T-helper 9 cell (primary cell): ENCODE measurements around the gene RTL9.
"Not testable (repeated sequence)": the region's sequence is repeated elsewhere in the genome, so short reads cannot be mapped to it uniquely, and the experiment has no call there.

Experiments used
- DNase-seq: peaks from one replicate; pipeline ENCODE4 v3.0.0-alpha.2; 2020

RTL9 gene

GRCh38 chrX:110346681-110347080 lies 12.0 kb upstream of the RTL9 start:
- no peak for DNase-seq

GRCh38 chrX:110359273-110359672 lies 625 bp downstream of the RTL9 start:
- DNase-seq, result no peak

GRCh38 chrX:110363244-110363643 lies 4.6 kb downstream of the RTL9 start:
- no peak for DNase-seq

GRCh38 chrX:110373310-110373709 lies 14.7 kb downstream of the RTL9 start:
- DNase-seq, result no peak

GRCh38 chrX:110374559-110374958 lies 15.9 kb downstream of the RTL9 start:
- DNase-seq, result no peak

GRCh38 chrX:110381216-110381615 lies 22.6 kb downstream of the RTL9 start:
- DNase-seq, result no peak

- DNase-seq, result no peak
These were observed 24.8 kb downstream of the RTL9 start for GRCh38 chrX:110383414-110383813.

- no peak for DNase-seq
These were observed 25.8 kb downstream of the RTL9 start for GRCh38 chrX:110384490-110384889.

- no peak for DNase-seq
These were observed 30.9 kb downstream of the RTL9 start for GRCh38 chrX:110389570-110389969.

GRCh38 chrX:110391086-110391485 lies 32.4 kb downstream of the RTL9 start:
- DNase-seq, result no peak

GRCh38 chrX:110394651-110395050 lies 36.0 kb downstream of the RTL9 start:
- DNase-seq, result no peak

GRCh38 chrX:110395877-110396276 lies 37.2 kb downstream of the RTL9 start:
- no peak for DNase-seq

GRCh38 chrX:110396735-110397134 lies 38.1 kb downstream of the RTL9 start:
- DNase-seq, result no peak

- no peak for DNase-seq
These were observed 38.7 kb downstream of the RTL9 start for GRCh38 chrX:110397339-110397738.

- DNase-seq, result no peak
These were observed 39.3 kb downstream of the RTL9 start for GRCh38 chrX:110397904-110398303.

GRCh38 chrX:110399497-110399896 lies 40.8 kb downstream of the RTL9 start:
- no peak for DNase-seq

GRCh38 chrX:110399966-110400365 lies 41.3 kb downstream of the RTL9 start:
- no peak for DNase-seq

- no peak for DNase-seq
These were observed 42.5 kb downstream of the RTL9 start for GRCh38 chrX:110401135-110401534.

GRCh38 chrX:110402091-110402849 lies 43.6 kb downstream of the RTL9 start:
- DNase-seq, result no peak

GRCh38 chrX:110402850-110403221 lies 44.2 kb downstream of the RTL9 start:
- no peak for DNase-seq

GRCh38 chrX:110403441-110404238 lies 45.0 kb downstream of the RTL9 start:
- DNase-seq, result no peak

- no peak for DNase-seq
These were observed 45.7 kb downstream of the RTL9 start for GRCh38 chrX:110404376-110404775.

GRCh38 chrX:110406250-110406649 lies 47.6 kb downstream of the RTL9 start:
- not testable (repeated sequence) for DNase-seq

- no peak for DNase-seq
These were observed 48.2 kb downstream of the RTL9 start for GRCh38 chrX:110406822-110407221.
